HG03521 (cell line): ENCODE results near the gene CAMLG.
"Not testable (repeated sequence)": the region's sequence is repeated elsewhere in the genome, so short reads cannot be mapped to it uniquely, and the experiment has no call there.

Experiments
- ATAC-seq: cut with Tn5 transposase; IDR thresholded peaks from one replicate; pipeline ENCODE4 v1.9.1; 2021; ENCODE audit warnings: mild to moderate bottlenecking, moderate library complexity; ENCODE audit not compliant: unreplicated experiment

CAMLG gene

GRCh38 chr5:134738133-134738962, at the start of gene CAMLG:
Gene CAMLG (plus strand): TSS chr5:134738548. CDS start chr5:134738621, 73 bp downstream.
- peak; percentile 98 for ATAC-seq

- ATAC-seq = not testable (repeated sequence)
These were observed 48.2 kb upstream of the CAMLG start for GRCh38 chr5:134690144-134690543.

GRCh38 chr5:134692722-134693121, 45.6 kb upstream of the CAMLG start:
- no peak for ATAC-seq

- ATAC-seq = no peak
These were observed 30.0 kb upstream of the CAMLG start for GRCh38 chr5:134708301-134708700.

- no peak for ATAC-seq
These were observed 24.2 kb upstream of the CAMLG start for GRCh38 chr5:134714120-134714519.

GRCh38 chr5:134714541-134714940, 23.8 kb upstream of the CAMLG start:
- ATAC-seq = no peak

- ATAC-seq = not testable (repeated sequence)
These were observed 22.9 kb upstream of the CAMLG start for GRCh38 chr5:134715466-134715865.

GRCh38 chr5:134724872-134725271, 13.5 kb upstream of the CAMLG start:
- ATAC-seq = no peak

GRCh38 chr5:134732819-134733218, 5.5 kb upstream of the CAMLG start:
- no peak for ATAC-seq

GRCh38 chr5:134735243-134735642, 3.1 kb upstream of the CAMLG start:
- no peak for ATAC-seq

- no peak for ATAC-seq
These were observed 2.1 kb upstream of the CAMLG start for GRCh38 chr5:134736173-134736812.

GRCh38 chr5:134738963-134739661, 764 bp downstream of the CAMLG start:
- ATAC-seq = no peak

- ATAC-seq = no peak
These were observed 2.7 kb downstream of the CAMLG start for GRCh38 chr5:134741052-134741451.

GRCh38 chr5:134742134-134742533, 3.8 kb downstream of the CAMLG start:
- ATAC-seq = no peak

GRCh38 chr5:134749415-134749814, 11.1 kb downstream of the CAMLG start:
- ATAC-seq = no peak

- ATAC-seq = no peak
These were observed 19.8 kb downstream of the CAMLG start for GRCh38 chr5:134758176-134758503.

GRCh38 chr5:134758504-134759341, 20.4 kb downstream of the CAMLG start, which contains the start of gene DDX46:
Gene DDX46 (plus strand): TSS chr5:134758779. CDS start chr5:134758939, 160 bp downstream.
- ATAC-seq = peak; percentile 98

- ATAC-seq = not testable (repeated sequence)
These were observed 29.4 kb downstream of the CAMLG start for GRCh38 chr5:134767528-134768291.

- no peak for ATAC-seq
These were observed 30.9 kb downstream of the CAMLG start for GRCh38 chr5:134769206-134769605.
